Measurements from ENCODE around the gene SLC39A11.

SLC39A11 gene

DNA sequence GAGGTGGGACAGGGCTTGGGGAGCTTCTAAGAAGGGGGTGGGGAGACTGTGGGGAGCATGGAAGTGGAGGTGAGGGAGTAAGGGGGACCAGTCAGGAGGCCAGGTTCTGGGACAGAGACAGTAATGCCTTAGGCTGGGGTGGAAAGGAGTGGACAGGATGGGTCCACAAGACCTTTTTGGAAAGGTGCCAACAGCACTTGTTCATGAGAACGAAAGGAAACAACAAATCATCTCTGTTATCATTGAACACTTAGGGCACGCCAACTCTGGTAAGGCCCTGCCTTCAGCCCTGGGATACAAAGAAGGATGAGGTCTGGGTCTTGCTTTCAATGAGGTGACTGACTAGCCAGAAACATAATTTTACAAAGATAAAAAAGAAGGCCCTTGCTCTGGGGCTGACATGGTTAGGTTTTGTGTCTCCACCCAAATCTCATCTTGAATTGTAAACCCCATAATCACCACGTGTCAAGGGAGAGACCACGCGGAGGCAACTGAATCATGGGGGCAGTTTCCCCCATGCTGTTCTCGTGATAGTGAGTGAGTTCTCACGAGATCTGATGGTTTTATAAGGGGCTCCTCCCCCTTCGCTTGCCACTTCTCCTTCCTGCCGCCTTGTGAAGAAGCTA, 113.8 kb downstream of the SLC39A11 start:
- no peak for DNase-seq
- Histone ChIP-seq H3K4me3 (ENCODE audit: low read depth, low read length) (no peak overlapping the region), H3K27ac (peak overlapping the region; percentile 94), H3K27me3 (replicated peaks) (no peaks in the 10 kb centered on the region), H3K36me3 (replicated peaks) (no peaks in the 10 kb centered on the region)
- TF ChIP-seq, protein P1, sequence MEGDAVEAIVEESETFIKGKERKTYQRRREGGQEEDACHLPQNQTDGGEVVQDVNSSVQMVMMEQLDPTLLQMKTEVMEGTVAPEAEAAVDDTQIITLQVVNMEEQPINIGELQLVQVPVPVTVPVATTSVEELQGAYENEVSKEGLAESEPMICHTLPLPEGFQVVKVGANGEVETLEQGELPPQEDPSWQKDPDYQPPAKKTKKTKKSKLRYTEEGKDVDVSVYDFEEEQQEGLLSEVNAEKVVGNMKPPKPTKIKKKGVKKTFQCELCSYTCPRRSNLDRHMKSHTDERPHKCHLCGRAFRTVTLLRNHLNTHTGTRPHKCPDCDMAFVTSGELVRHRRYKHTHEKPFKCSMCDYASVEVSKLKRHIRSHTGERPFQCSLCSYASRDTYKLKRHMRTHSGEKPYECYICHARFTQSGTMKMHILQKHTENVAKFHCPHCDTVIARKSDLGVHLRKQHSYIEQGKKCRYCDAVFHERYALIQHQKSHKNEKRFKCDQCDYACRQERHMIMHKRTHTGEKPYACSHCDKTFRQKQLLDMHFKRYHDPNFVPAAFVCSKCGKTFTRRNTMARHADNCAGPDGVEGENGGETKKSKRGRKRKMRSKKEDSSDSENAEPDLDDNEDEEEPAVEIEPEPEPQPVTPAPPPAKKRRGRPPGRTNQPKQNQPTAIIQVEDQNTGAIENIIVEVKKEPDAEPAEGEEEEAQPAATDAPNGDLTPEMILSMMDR (IDR thresholded peaks at IDR 0.05; ENCODE audit: low read depth, low read length, missing control alignments): no peak
- in situ Hi-C loops (cut with HindIII; ENCODE audit: low pct_ligation_motif_present, low sequenced_read_pairs): loop anchor here (25.0 kb wide), 1 partner anchor 209 kb away; the partner anchor contains the start of gene COG1

DNA sequence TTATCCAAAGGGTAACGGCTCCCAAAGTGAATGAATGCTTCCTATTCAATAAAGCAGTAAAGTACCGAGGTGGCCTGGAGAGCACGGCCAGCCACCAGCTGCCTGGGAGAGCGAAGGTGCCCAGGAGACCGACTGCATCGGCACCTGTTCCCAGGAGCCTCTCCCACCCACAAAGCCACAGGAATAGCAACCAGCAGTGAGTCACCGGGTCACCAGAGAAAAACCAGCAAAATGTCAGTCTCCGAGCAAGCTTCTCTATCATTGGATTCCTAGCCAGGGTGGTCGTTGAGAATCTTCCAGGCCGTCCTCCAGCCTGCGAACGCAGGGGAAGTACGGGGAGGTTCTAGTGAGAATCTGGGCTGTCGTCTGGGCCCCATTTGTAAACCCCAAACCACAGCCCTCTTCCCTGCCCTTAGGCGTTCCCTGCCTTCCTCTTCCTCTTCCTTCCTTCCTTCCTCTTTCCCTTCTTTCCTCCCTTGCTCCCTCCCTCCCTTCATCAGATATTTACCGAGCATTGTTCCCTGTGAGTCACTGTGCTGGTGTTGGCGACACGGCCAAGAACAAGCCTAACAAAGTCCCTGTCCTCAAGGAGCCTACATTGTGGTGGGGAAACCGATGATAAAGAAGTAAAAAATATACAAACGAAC, 114.6 kb downstream of the SLC39A11 start:
- Histone ChIP-seq H3K27me3 (replicated peaks) (no peaks in the 10 kb centered on the region), H3K36me3 (replicated peaks) (no peaks in the 10 kb centered on the region), H3K27ac (peak overlapping the region; percentile 94), H3K4me3 (ENCODE audit: low read depth, low read length) (no peak overlapping the region)
- in situ Hi-C loops (cut with HindIII; ENCODE audit: low pct_ligation_motif_present, low sequenced_read_pairs): loop anchor here (25.0 kb wide), 1 partner anchor 209 kb away; the partner anchor contains the start of gene COG1
- TF ChIP-seq, protein P1 (IDR thresholded peaks at IDR 0.05; ENCODE audit: low read depth, low read length, missing control alignments): no peak
- peak; percentile 54 for DNase-seq

DNA sequence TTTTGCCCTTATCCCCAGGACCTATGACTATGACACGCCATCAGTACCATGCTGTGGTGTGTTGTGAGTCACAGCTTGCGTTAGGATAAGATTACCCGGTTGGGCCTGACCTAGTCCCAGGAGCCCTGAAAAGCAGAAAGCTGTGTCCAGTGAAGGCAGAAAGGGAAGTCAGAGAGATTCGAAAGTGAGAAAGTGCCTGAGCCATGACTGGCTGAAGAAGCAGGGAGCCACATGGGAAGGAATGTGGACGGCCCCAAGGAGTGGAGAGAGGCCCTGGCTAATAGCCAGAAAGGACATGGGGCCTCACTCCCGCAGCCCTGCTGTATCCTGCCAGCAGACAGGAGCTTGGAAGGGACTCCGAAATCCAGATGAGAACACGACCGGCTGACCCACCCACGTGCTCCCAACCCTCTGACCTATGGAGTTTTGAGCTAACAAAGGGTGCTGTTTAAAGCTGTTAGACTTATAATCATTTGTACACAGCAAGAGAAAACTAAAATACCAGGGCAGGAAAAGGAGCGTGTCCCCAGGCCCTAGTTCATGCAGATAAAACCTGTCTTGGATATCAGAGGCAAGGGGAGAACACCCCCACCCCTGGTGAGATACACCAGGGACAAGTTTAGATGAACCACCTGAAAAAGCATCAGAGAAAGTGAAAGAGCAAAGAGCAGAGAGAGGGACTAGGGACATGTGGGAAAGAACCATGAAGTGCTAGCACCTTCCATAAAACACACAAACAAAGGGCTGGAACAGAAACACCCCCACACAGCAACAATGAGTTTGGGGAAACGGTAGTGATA, 115.3 kb downstream of the SLC39A11 start:
- H3K27me3 ChIP-seq (replicated peaks): no peaks in the 10 kb centered on the region
- peak; percentile 95 for DNase-seq
- TF ChIP-seq, protein P1 (IDR thresholded peaks at IDR 0.05; ENCODE audit: low read depth, low read length, missing control alignments): no peak
- in situ Hi-C loops (cut with HindIII; ENCODE audit: low pct_ligation_motif_present, low sequenced_read_pairs): loop anchor here (25.0 kb wide), 1 partner anchor 210 kb away; the partner anchor contains the start of gene COG1
- no peaks in the 10 kb centered on the region for H3K36me3 ChIP-seq (replicated peaks)
- H3K27ac ChIP-seq: peak overlapping the region; percentile 94
- no peak overlapping the region for H3K4me3 ChIP-seq (ENCODE audit: low read depth, low read length)

DNA sequence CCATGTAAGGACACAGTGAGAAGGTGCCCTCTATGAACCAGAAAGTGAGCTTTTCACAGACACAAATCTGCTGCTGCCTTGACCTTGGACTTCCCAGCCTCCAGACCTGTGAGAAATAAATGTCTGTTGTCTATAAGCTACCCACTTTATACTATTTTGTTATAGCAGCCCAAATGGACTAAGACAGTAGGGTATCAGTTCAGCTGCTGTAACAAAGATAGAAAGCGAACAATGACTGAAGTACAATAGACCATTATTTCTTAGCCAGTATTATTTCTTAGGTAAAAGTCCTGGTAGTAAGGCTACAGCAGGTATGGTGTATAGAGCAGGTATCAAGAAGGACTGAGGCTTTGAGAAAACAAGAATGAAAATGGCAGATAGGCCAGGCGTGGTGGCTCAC, 117.0 kb downstream of the SLC39A11 start:
- in situ Hi-C loops (cut with HindIII; ENCODE audit: low pct_ligation_motif_present, low sequenced_read_pairs): loop anchor here (25.0 kb wide), 1 partner anchor 212 kb away; the partner anchor contains the start of gene COG1
- TF ChIP-seq, protein P1 (IDR thresholded peaks at IDR 0.05; ENCODE audit: low read depth, low read length, missing control alignments): no peak
- Histone ChIP-seq H3K27me3 (replicated peaks) (no peaks in the 10 kb centered on the region), H3K4me3 (ENCODE audit: low read depth, low read length) (no peak overlapping the region), H3K27ac (no peak overlapping the region), H3K36me3 (replicated peaks) (no peaks in the 10 kb centered on the region)
- DNase-seq: no peak

DNA sequence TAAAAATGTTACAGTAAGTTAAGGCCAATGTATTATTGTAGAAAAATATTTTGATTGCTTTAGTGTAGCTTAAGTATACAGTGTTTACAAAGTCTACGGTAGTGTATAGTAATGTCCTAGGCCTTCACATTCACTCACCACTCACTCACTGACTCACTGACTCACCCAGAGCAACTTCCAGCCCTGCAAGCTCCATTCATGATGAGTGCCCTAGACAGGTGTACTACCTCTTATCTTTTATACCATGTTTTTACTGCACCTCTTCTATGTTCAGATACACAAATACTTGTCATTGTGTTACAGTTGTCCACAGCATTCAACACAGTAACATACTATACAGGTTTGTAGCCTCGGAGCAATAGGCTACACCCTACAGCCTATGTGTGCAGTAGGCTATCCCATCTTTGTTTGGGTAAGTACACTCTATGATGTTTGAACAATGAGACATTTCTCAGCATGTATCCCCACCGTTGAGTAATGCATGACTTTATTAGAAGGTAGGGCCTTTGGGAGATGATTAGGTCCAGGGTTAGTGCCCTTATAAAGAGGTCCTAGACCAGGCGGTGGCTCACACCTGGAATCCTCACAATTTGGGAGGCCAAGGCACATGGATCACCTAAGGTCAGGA, 117.8 kb downstream of the SLC39A11 start:
- in situ Hi-C loops (cut with HindIII; ENCODE audit: low pct_ligation_motif_present, low sequenced_read_pairs): loop anchor here (25.0 kb wide), 2 partner anchors 213 to 237 kb away; partner anchors contain the start of gene COG1
- TF ChIP-seq, protein P1 (IDR thresholded peaks at IDR 0.05; ENCODE audit: low read depth, low read length, missing control alignments): no peak
- H3K27me3 ChIP-seq (replicated peaks): no peaks in the 10 kb centered on the region
- peak; percentile 58 for DNase-seq
- no peaks in the 10 kb centered on the region for H3K36me3 ChIP-seq (replicated peaks)
- H3K27ac ChIP-seq: no peak overlapping the region
- H3K4me3 ChIP-seq (ENCODE audit: low read depth, low read length): no peak overlapping the region
